GM18517 (cell line): ENCODE data around the gene ZBTB46.

ENCODE experiments used
- ATAC-seq: cut with Tn5 transposase; IDR thresholded peaks from one replicate; pipeline ENCODE4 v1.9.1; 2021; ENCODE audit warnings: mild to moderate bottlenecking, moderate library complexity; ENCODE audit not compliant: unreplicated experiment

The ZBTB46 gene

GRCh38 chr20:63839620-63840019, 8.6 kb upstream of the ZBTB46 start:
- ATAC-seq, result no peak

- ATAC-seq, result no peak
These were observed 6.4 kb upstream of the ZBTB46 start for GRCh38 chr20:63837479-63837878.

- no peak for ATAC-seq
These were observed 5.6 kb upstream of the ZBTB46 start for GRCh38 chr20:63836458-63837344.

- no peak for ATAC-seq
These were observed 4.2 kb upstream of the ZBTB46 start for GRCh38 chr20:63835021-63835858.

- no peak for ATAC-seq
These were observed 3.4 kb upstream of the ZBTB46 start for GRCh38 chr20:63834491-63834880.

- no peak for ATAC-seq
These were observed 2.9 kb upstream of the ZBTB46 start for GRCh38 chr20:63833776-63834490.

- ATAC-seq, result no peak
These were observed 1.1 kb upstream of the ZBTB46 start for GRCh38 chr20:63831993-63832686.

GRCh38 chr20:63831646-63831992, 555 bp upstream of the ZBTB46 start:
- ATAC-seq, result no peak

GRCh38 chr20:63829945-63830835, 874 bp downstream of the ZBTB46 start:
- ATAC-seq, result no peak

GRCh38 chr20:63829603-63829944, 1.5 kb downstream of the ZBTB46 start:
- ATAC-seq, result no peak

- no peak for ATAC-seq
These were observed 2.1 kb downstream of the ZBTB46 start for GRCh38 chr20:63828951-63829350.

- ATAC-seq, result no peak
These were observed 2.5 kb downstream of the ZBTB46 start for GRCh38 chr20:63828545-63828944.

GRCh38 chr20:63828124-63828523, 2.9 kb downstream of the ZBTB46 start:
- ATAC-seq, result no peak

- no peak for ATAC-seq
These were observed 4.3 kb downstream of the ZBTB46 start for GRCh38 chr20:63826753-63827152.

GRCh38 chr20:63825331-63826118, 5.5 kb downstream of the ZBTB46 start:
- ATAC-seq, result no peak

GRCh38 chr20:63823691-63824311, 7.3 kb downstream of the ZBTB46 start:
- ATAC-seq, result no peak

- ATAC-seq, result no peak
These were observed 8.8 kb downstream of the ZBTB46 start for GRCh38 chr20:63822276-63822696.

GRCh38 chr20:63821811-63822210, 9.3 kb downstream of the ZBTB46 start:
- no peak for ATAC-seq
